Caco-2 (cell line): ENCODE results near the gene RBM20. TPM values are rescaled to one million over a fixed set of nuclear protein-coding genes. Genes with fewer than 3 reads are reported as not detected.

Experiments
- BruUV-seq: library from RNA; stranded (reverse); fragments of 400-500 nt; replicated peaks from 2 replicates; lab custom pipeline; 2021; lab: Mats Ljungman, UMichigan
- CTCF ChIA-PET: fragments of 300-600 bp; sonication (Branson Sonifier 250); formaldehyde crosslinking; loops from one replicate; lab custom pipeline; 2022; ENCODE audit warnings: antibody characterized with exemption; lab: Charles Lee
- POLR2A ChIA-PET: fragments of 300-600 bp; sonication (Branson Sonifier 250); formaldehyde crosslinking; loops from one replicate; lab custom pipeline; 2022; ENCODE audit warnings: antibody characterized with exemption; lab: Charles Lee
- DNase-seq, 2 experiments: peaks; one replicate each; pipeline versions ENCODE4 v3.0.0 to v3.0.0-alpha.2; 2020 to 2022
- H3K27me3 ChIP-seq: replicated peaks from 2 replicates; pipeline ENCODE4 v1.6.0; 2011; ENCODE audit warnings: low read length; ENCODE audit not compliant: control insufficient read depth, insufficient read depth
- H3K36me3 ChIP-seq: 2 replicates; pipeline ENCODE4 v1.5.1; 2011; ENCODE audit warnings: low read length; ENCODE audit not compliant: control insufficient read depth, insufficient read depth
- H3K4me1 ChIP-seq: fragments of 250-450 bp; sonication (Bioruptor Pico); 2 replicates; pipeline ENCODE4 v1.5.1; 2020; ENCODE audit warnings: mild to moderate bottlenecking
- H3K4me3 ChIP-seq: 2 replicates; pipeline ENCODE4 v1.5.1; 2011; ENCODE audit warnings: low read depth, mild to moderate bottlenecking, control low read depth, low read length
- H3K9me3 ChIP-seq: fragments of 250-450 bp; sonication (Bioruptor Pico); 2 replicates; pipeline ENCODE4 v1.5.1; 2020; ENCODE audit warnings: mild to moderate bottlenecking, moderate library complexity
- H3K27ac Mint-ChIP-seq: one replicate; pipeline ENCODE4 v1.8.0; 2022; ENCODE audit warnings: mixed read lengths; ENCODE audit not compliant: unreplicated experiment
- H3K27me3 Mint-ChIP-seq: one replicate; pipeline ENCODE4 v1.8.0; 2022; ENCODE audit warnings: mixed read lengths; ENCODE audit not compliant: insufficient read depth, unreplicated experiment
- H3K36me3 Mint-ChIP-seq: one replicate; pipeline ENCODE4 v1.8.0; 2022; ENCODE audit warnings: mild to moderate bottlenecking, mixed read lengths; ENCODE audit not compliant: insufficient read depth, unreplicated experiment
- H3K4me1 Mint-ChIP-seq: one replicate; pipeline ENCODE4 v1.8.0; 2022; ENCODE audit warnings: low read depth, mixed read lengths; ENCODE audit not compliant: unreplicated experiment
- H3K4me3 Mint-ChIP-seq: one replicate; pipeline ENCODE4 v1.8.0; 2022; ENCODE audit warnings: mild to moderate bottlenecking, moderate library complexity, mixed read lengths; ENCODE audit not compliant: unreplicated experiment
- H3K9me3 Mint-ChIP-seq: one replicate; pipeline ENCODE4 v1.8.0; 2022; ENCODE audit warnings: mixed read lengths; ENCODE audit not compliant: unreplicated experiment
- CTCF ChIP-seq, 2 experiments: fragments of 200-600 bp in 1 of 2; IDR thresholded peaks; 1 replicate in 1 of 2; 2 replicates in 1 of 2; pipeline versions ENCODE4 v1.5.1 to v1.8.0; 2011 to 2022; ENCODE audit warnings: antibody characterized with exemption in 1 of 2, control low read depth in 1 of 2, inconsistent platforms in 1 of 2, low read depth in 1 of 2, low read length in 1 of 2, mild to moderate bottlenecking in 1 of 2, moderate library complexity in 1 of 2; ENCODE audit not compliant: insufficient read depth in 1 of 2, severe bottlenecking in 1 of 2, unreplicated experiment in 1 of 2
- intact Hi-C: fragments of 100-400 bp; cut with micrococcal nuclease; formaldehyde crosslinking; loops from one replicate; pipeline ENCODE4 v1.10.0; 2022; ENCODE audit not compliant: unreplicated experiment
- total RNA-seq: library from RNA; stranded (reverse); gene quantifications from 2 replicates; pipeline ENCODE4 v1.2.3, GENCODE V29; 2022

RBM20 gene
- total RNA-seq, 1 experiment from 2014 or later, result 0.36 TPM

GRCh38 chr10:110695539-110695886, 51.4 kb downstream of the RBM20 start:
- Histone ChIP-seq H3K27me3 (no peaks in the 10 kb centered on the region), H3K4me3 (no peak overlapping the region), H3K9me3 (peaks cover 17% of the 10 kb centered on the region), H3K36me3 (no peaks in the 10 kb centered on the region), H3K4me1 (0 out of 2 replicates have a peak, but pooled peaks cover 4% of the 10 kb centered on the region)
- no peaks in the 10 kb centered on the region for H3K36me3 Mint-ChIP-seq
- H3K9me3 Mint-ChIP-seq, result peaks cover 18% of the 10 kb centered on the region
- TF ChIP-seq CTCF (IDR thresholded peaks at IDR 0.05; ENCODE audit: insufficient read depth in 1 of 2, low read depth in 1 of 2, low read length in 1 of 2, severe bottlenecking in 1 of 2, unreplicated experiment in 1 of 2), result no peak
- ChIA-PET POLR2A (no interaction called here), CTCF (no interaction called here)
- intact Hi-C loops, result no loop called here
- no peak overlapping the region for H3K27ac Mint-ChIP-seq
- no peak overlapping the region for H3K4me3 Mint-ChIP-seq
- no TSS peak for BruUV-seq
- peaks cover 5% of the 10 kb centered on the region for H3K27me3 Mint-ChIP-seq
- no peak for DNase-seq
- no peaks in the 10 kb centered on the region for H3K4me1 Mint-ChIP-seq

- H3K4me3 ChIP-seq, result no peak overlapping the region
- H3K9me3 Mint-ChIP-seq, result peaks cover 18% of the 10 kb centered on the region
- H3K36me3 Mint-ChIP-seq, result no peaks in the 10 kb centered on the region
- ChIA-PET CTCF (interaction anchor here (0.6 kb wide), 1 partner anchor 10 kb away, joined by 3 read pairs; no protein-coding TSS in a partner anchor), POLR2A (no interaction called here)
- H3K4me1 Mint-ChIP-seq, result peaks cover under 1% of the 10 kb centered on the region
- no TSS peak for BruUV-seq
- H3K27ac Mint-ChIP-seq, result no peak overlapping the region
- H3K27me3 Mint-ChIP-seq, result peaks cover 5% of the 10 kb centered on the region
- peaks cover 13% of the 10 kb centered on the region for H3K9me3 ChIP-seq
- 0 out of 2 replicates have a peak, but pooled peaks cover 4% of the 10 kb centered on the region for H3K4me1 ChIP-seq
- no peak for TF ChIP-seq CTCF (IDR thresholded peaks at IDR 0.05; ENCODE audit: insufficient read depth in 1 of 2, low read depth in 1 of 2, low read length in 1 of 2, severe bottlenecking in 1 of 2, unreplicated experiment in 1 of 2)
- DNase-seq, result no peak
- H3K4me3 Mint-ChIP-seq, result no peak overlapping the region
- intact Hi-C loops, result no loop called here
- H3K27me3 ChIP-seq, result no peaks in the 10 kb centered on the region
- H3K36me3 ChIP-seq, result no peaks in the 10 kb centered on the region
Measured at GRCh38 chr10:110696436-110696835, 52.3 kb downstream of the RBM20 start.

- Mint-ChIP-seq H3K36me3 (no peaks in the 10 kb centered on the region), H3K27ac (no peak overlapping the region), H3K4me3 (no peak overlapping the region), H3K4me1 (peaks cover 9% of the 10 kb centered on the region), H3K27me3 (no peaks in the 10 kb centered on the region), H3K9me3 (peaks cover under 1% of the 10 kb centered on the region)
- ChIA-PET CTCF (no interaction called here), POLR2A (no interaction called here)
- intact Hi-C loops, result no loop called here
- H3K9me3 ChIP-seq, result no peaks in the 10 kb centered on the region
- H3K4me3 ChIP-seq, result no peak overlapping the region
- H3K36me3 ChIP-seq, result no peaks in the 10 kb centered on the region
- H3K27me3 ChIP-seq, result no peaks in the 10 kb centered on the region
- no TSS peak for BruUV-seq
- H3K4me1 ChIP-seq, result 0 out of 2 replicates have a peak, but pooled peaks cover 4% of the 10 kb centered on the region
- TF ChIP-seq CTCF (IDR thresholded peaks at IDR 0.05; ENCODE audit: insufficient read depth in 1 of 2, low read depth in 1 of 2, low read length in 1 of 2, severe bottlenecking in 1 of 2, unreplicated experiment in 1 of 2), result no peak
- DNase-seq, result no peak
Measured at GRCh38 chr10:110698340-110698739, 54.2 kb downstream of the RBM20 start.
